IMR-90 (cell line): ENCODE measurements around the gene CDH23. TPM values are rescaled to one million over a fixed set of nuclear protein-coding genes. Genes with fewer than 3 reads are reported as not detected.

Experiments
- ATAC-seq: fragments of 200-7000 bp; cut with Tn5 transposase; 2 replicates; pipeline ENCODE4 v1.9.1; 2020; ENCODE audit warnings: low read depth, mild to moderate bottlenecking, moderate library complexity
- BruUV-seq: library from RNA; stranded (reverse); fragments of 400-500 nt; replicated peaks from 2 replicates; lab custom pipeline; 2021; lab: Mats Ljungman, UMichigan
- CTCF ChIA-PET: fragments of 300-600 bp; formaldehyde crosslinking; extraction: SDS; loops from one replicate; lab custom pipeline; 2021; ENCODE audit warnings: antibody characterized with exemption; lab: Yijun Ruan, JAX
- POLR2A ChIA-PET: fragments of 300-600 bp; sonication (Branson Sonifier 250); formaldehyde crosslinking; loops from one replicate; lab custom pipeline; 2022; ENCODE audit warnings: antibody characterized with exemption; ENCODE audit not compliant: unreplicated experiment; lab: Charles Lee
- DNase-seq: peaks from one replicate; pipeline ENCODE4 v3.0.0; 2013
- H2AFZ ChIP-seq: replicated peaks from 2 replicates; pipeline ENCODE3; 2013; ENCODE audit warnings: low read length, mild to moderate bottlenecking; ENCODE audit not compliant: poor library complexity
- H2AK5ac ChIP-seq: 2 replicates; pipeline ENCODE4 v1.6.1; 2013; ENCODE audit warnings: low read depth, low read length, inconsistent platforms
- H2AK9ac ChIP-seq: replicated peaks from 2 replicates; pipeline ENCODE3; 2013; ENCODE audit warnings: mild to moderate bottlenecking, low read depth, low read length, moderate library complexity; ENCODE audit not compliant: poor library complexity
- H2BK120ac ChIP-seq: 2 replicates; pipeline ENCODE4 v1.6.1; 2013; ENCODE audit warnings: low read depth, low read length, inconsistent platforms
- H2BK15ac ChIP-seq: 3 replicates; pipeline ENCODE4 v1.6.1; 2013; ENCODE audit warnings: low read depth, low read length, inconsistent platforms
- H2BK20ac ChIP-seq: 2 replicates; pipeline ENCODE4 v1.6.1; 2013; ENCODE audit warnings: low read depth, mild to moderate bottlenecking, inconsistent platforms, low read length, moderate library complexity
- H2BK5ac ChIP-seq: 2 replicates; pipeline ENCODE4 v1.6.1; 2013; ENCODE audit warnings: mild to moderate bottlenecking, low read depth, low read length, inconsistent platforms; ENCODE audit not compliant: poor library complexity, severe bottlenecking
- H3K14ac ChIP-seq: replicated peaks from 2 replicates; pipeline ENCODE4 v1.6.1; 2013; ENCODE audit warnings: low read depth, low read length, inconsistent platforms
- H3K18ac ChIP-seq: 2 replicates; pipeline ENCODE4 v1.6.1; 2013; ENCODE audit warnings: low read depth, low read length, control low read depth
- H3K23ac ChIP-seq: 2 replicates; pipeline ENCODE4 v1.6.1; 2013; ENCODE audit warnings: low read depth, low read length, inconsistent platforms
- H3K27ac ChIP-seq: 2 replicates; pipeline ENCODE4 v1.5.1; 2013; ENCODE audit warnings: mild to moderate bottlenecking, control low read depth, low read length; ENCODE audit not compliant: insufficient read depth
- H3K27me3 ChIP-seq: 2 replicates; pipeline ENCODE4 v1.6.1; 2013; ENCODE audit warnings: low read length; ENCODE audit not compliant: control insufficient read depth, insufficient read depth
- H3K36me3 ChIP-seq: 2 replicates; pipeline ENCODE4 v1.6.1; 2013; ENCODE audit warnings: low read length, mixed read lengths; ENCODE audit not compliant: control insufficient read depth, insufficient read depth
- H3K4ac ChIP-seq: 2 replicates; pipeline ENCODE4 v1.6.1; 2013; ENCODE audit warnings: low read depth, low read length, inconsistent platforms
- H3K4me1 ChIP-seq: 2 replicates; pipeline ENCODE4 v1.6.1; 2013; ENCODE audit warnings: low read length, mixed read lengths; ENCODE audit not compliant: control insufficient read depth, insufficient read depth
- H3K4me2 ChIP-seq: 2 replicates; pipeline ENCODE4 v1.6.1; 2013; ENCODE audit warnings: low read depth, mild to moderate bottlenecking, control low read depth, low read length, moderate library complexity
- H3K4me3 ChIP-seq: 2 replicates; pipeline ENCODE4 v1.5.1; 2013; ENCODE audit warnings: low read depth, mild to moderate bottlenecking, control low read depth, low read length, moderate library complexity; ENCODE audit not compliant: insufficient read depth
- H3K56ac ChIP-seq: 2 replicates; pipeline ENCODE4 v1.6.1; 2013; ENCODE audit warnings: low read length, inconsistent platforms; ENCODE audit not compliant: insufficient read depth; ENCODE audit errors: extremely low read depth
- H3K79me1 ChIP-seq, 2 experiments: 2 replicates each; pipeline ENCODE4 v1.6.1; 2013; ENCODE audit warnings: low read length in 2 of 2, inconsistent platforms in 1 of 2, low read depth in 1 of 2
- H3K9ac ChIP-seq: 2 replicates; pipeline ENCODE4 v1.6.1; 2013; ENCODE audit warnings: low read depth, low read length, control low read depth
- H3K9me1 ChIP-seq: 2 replicates; pipeline ENCODE4 v1.6.1; 2013; ENCODE audit warnings: low read length, inconsistent platforms; ENCODE audit not compliant: insufficient read depth
- H3K9me3 ChIP-seq: 2 replicates; pipeline ENCODE4 v1.6.1; 2013; ENCODE audit warnings: low read length; ENCODE audit not compliant: control insufficient read depth, insufficient read depth
- H4K20me1 ChIP-seq: 2 replicates; pipeline ENCODE4 v1.6.1; 2013; ENCODE audit warnings: low read length, inconsistent platforms; ENCODE audit not compliant: insufficient read depth
- H4K5ac ChIP-seq: 2 replicates; pipeline ENCODE4 v1.6.1; 2013; ENCODE audit warnings: mild to moderate bottlenecking, low read depth, low read length, control low read depth
- H4K8ac ChIP-seq, 2 experiments: 2 replicates each; pipeline ENCODE4 v1.6.1; 2013; ENCODE audit warnings: low read depth in 2 of 2, low read length in 2 of 2, control low read depth in 1 of 2, inconsistent platforms in 1 of 2
- H4K91ac ChIP-seq: 2 replicates; pipeline ENCODE4 v1.6.1; 2013; ENCODE audit warnings: low read depth, low read length, inconsistent platforms; ENCODE audit not compliant: insufficient read depth
- CEBPB ChIP-seq: IDR thresholded peaks from 2 replicates; pipeline ENCODE4 v1.6.1; 2012; ENCODE audit warnings: low read depth, low read length, improper control_type of control experiment
- CHD1 ChIP-seq: IDR thresholded peaks from 2 replicates; pipeline ENCODE4 v1.6.1; 2012; ENCODE audit warnings: low read depth, low read length, improper control_type of control experiment
- ELK1 ChIP-seq: fragments of 150-350 bp; IDR thresholded peaks from 2 replicates; pipeline ENCODE4 v1.6.1; 2016; ENCODE audit warnings: low read depth, mild to moderate bottlenecking, low read length, moderate library complexity, borderline replicate concordance
- FOS ChIP-seq: fragments of 150-350 bp; IDR thresholded peaks from 2 replicates; pipeline ENCODE4 v1.6.1; 2016; ENCODE audit warnings: low read depth, low read length
- MAFK ChIP-seq: IDR thresholded peaks from 2 replicates; pipeline ENCODE4 v1.6.1; 2012; ENCODE audit warnings: low read depth, low read length, improper control_type of control experiment
- MAZ ChIP-seq: IDR thresholded peaks from 2 replicates; pipeline ENCODE4 v1.6.1; 2012; ENCODE audit warnings: low read depth, mild to moderate bottlenecking, low read length, improper control_type of control experiment, moderate library complexity, borderline replicate concordance
- MXI1 ChIP-seq: IDR thresholded peaks from 2 replicates; pipeline ENCODE4 v1.6.1; 2012; ENCODE audit warnings: low read depth, mild to moderate bottlenecking, low read length, moderate library complexity, borderline replicate concordance
- NFE2L2 ChIP-seq: fragments of 150-350 bp; IDR thresholded peaks from 2 replicates; pipeline ENCODE4 v1.6.1; 2016; ENCODE audit warnings: low read depth, mild to moderate bottlenecking, low read length
- POLR2A ChIP-seq: IDR thresholded peaks from 2 replicates; pipeline ENCODE4 v1.6.1; 2012; ENCODE audit warnings: mild to moderate bottlenecking, low read depth, low read length
- RAD21 ChIP-seq: IDR thresholded peaks from 2 replicates; pipeline ENCODE4 v1.6.1; 2012; ENCODE audit warnings: low read length, improper control_type of control experiment
- RCOR1 ChIP-seq: IDR thresholded peaks from 2 replicates; pipeline ENCODE4 v1.6.1; 2012; ENCODE audit warnings: mild to moderate bottlenecking, low read length, improper control_type of control experiment; ENCODE audit not compliant: insufficient replicate concordance
- RFX5 ChIP-seq: IDR thresholded peaks from 2 replicates; pipeline ENCODE4 v1.8.0; 2012; ENCODE audit warnings: low read depth, mild to moderate bottlenecking, low read length, moderate library complexity
- SMC3 ChIP-seq: fragments of 150-350 bp; IDR thresholded peaks from 2 replicates; pipeline ENCODE4 v1.6.1; 2016; ENCODE audit warnings: low read depth, mild to moderate bottlenecking, antibody characterized with exemption, low read length, moderate library complexity
- WGBS, 2 experiments: methylation state at CpG; one replicate each; pipeline versions ENCODE4 v1.1.5 to v1.1.7; 2013; ENCODE audit warnings: missing lambda C conversion rate in 2 of 2; ENCODE audit not compliant: insufficient read length in 1 of 2; ENCODE audit errors: extremely low coverage in 2 of 2; 5-methylcytosine and 5-hydroxymethylcytosine counted together
- dilution Hi-C: fragments of 300-500 bp; cut with HindIII; formaldehyde crosslinking; loops from one replicate; pipeline ENCODE4 v1.14.3; 2018; ENCODE audit warnings: low sequenced_read_pairs; ENCODE audit not compliant: unreplicated experiment
- in situ Hi-C: fragments of 300-500 bp; cut with MboI; formaldehyde crosslinking; loops from 3 replicates; pipeline ENCODE4 v1.14.3; 2019; ENCODE audit warnings: low sequenced_read_pairs, inconsistent platforms, mixed read lengths
- intact Hi-C: fragments of 100-400 bp; cut with micrococcal nuclease; formaldehyde crosslinking; loops from 2 replicates; pipeline ENCODE4 v1.10.0; 2022
- polyA plus RNA-seq, 3 experiments: library from polyadenylated mRNA; depleted of rRNA; stranded (reverse); fragments of >200 nt; gene quantifications; 2 replicates each; pipeline ENCODE4 v1.2.3, GENCODE V29; 2012; ENCODE audit warnings: low replicate concordance in 1 of 3
- total RNA-seq: library from RNA; depleted of rRNA; stranded (reverse); fragments of >200 nt; gene quantifications from 2 replicates; pipeline ENCODE4 v1.2.3, GENCODE V29; 2012

CDH23 gene
- total and polyA plus RNA-seq, 2 of the 4 experiments (the other 2 are of a cell fraction) = under 0.01 to 0.03 TPM

- TF ChIP-seq CEBPB (no peak), NFE2L2 (no peak)
Observed at GRCh38 chr10:71396711-71397295, at the start of gene CDH23 (continued).

DNA sequence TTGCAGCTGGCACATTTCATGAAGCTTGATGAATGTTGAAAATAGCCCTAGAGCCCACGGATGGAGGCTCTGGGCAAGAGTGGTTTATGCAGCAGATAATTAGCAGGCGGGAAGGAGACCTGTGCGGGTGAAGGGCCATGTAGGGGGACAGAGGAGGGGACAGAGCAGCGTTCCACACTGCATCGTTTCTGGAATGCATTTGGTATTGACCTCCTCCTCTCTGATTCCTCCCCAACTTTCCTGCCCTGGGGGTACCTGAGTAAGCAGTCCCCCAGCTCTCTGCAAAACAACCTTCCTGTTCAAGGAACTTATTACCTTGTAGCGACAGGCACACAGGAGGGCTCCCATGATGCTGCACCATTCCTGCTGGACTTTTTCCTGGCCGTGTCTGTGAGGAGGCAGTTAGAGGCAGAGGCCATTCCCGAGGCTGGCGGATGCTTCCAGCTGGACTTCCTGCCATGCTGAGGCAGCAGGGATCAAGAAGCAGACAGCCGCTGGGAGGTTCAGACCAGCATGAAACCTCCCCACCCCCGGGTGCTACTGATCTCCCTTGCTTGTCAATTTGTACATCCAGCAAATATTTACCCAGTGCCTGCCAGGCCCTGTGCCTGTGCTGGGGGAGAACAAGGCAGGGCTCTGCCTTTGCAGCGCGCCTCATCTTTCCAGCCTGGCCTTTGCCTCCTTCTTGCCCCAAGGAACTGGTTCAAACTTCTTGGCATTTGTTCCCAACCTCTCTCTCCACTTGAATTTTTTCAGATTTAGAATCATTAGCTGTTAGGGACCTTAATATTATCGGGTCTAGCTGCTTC, 48.9 kb upstream of the CDH23 start:
- Histone ChIP-seq H3K27ac (no peak overlapping the region), H3K4me1 (peaks cover 4% of the 10 kb centered on the region; the same call in 1 of the 2 replicates), H4K91ac (no peak overlapping the region), H3K9me1 (no peaks in the 10 kb centered on the region), H3K14ac (no peak overlapping the region), H3K4me2 (no peak overlapping the region), H2AK5ac (no peak overlapping the region), H3K79me1 (no peaks in the 10 kb centered on the region), H3K4ac (no peak overlapping the region), H3K9me3 (no peaks in the 10 kb centered on the region), H2BK120ac (no peak overlapping the region), H4K20me1 (no peaks in the 10 kb centered on the region), H3K27me3 (peaks cover 19% of the 10 kb centered on the region; the same call in 1 of the 2 replicates), H3K4me3 (no peak overlapping the region), H3K9ac (no peak overlapping the region), H3K56ac (no peak overlapping the region), H3K23ac (no peak overlapping the region), H2BK5ac (no peak overlapping the region), H3K18ac (no peak overlapping the region), H2AFZ (no peak overlapping the region), H4K8ac (no peak overlapping the region), H3K36me3 (no peaks in the 10 kb centered on the region), H4K5ac (no peak overlapping the region), H2BK15ac (no peak overlapping the region), H2BK20ac (no peak overlapping the region), H2AK9ac (peak overlapping the region; percentile 62)
- BruUV-seq = no TSS peak
- DNase-seq = no peak
- TF ChIP-seq MAZ (no peak), MAFK (no peak), POLR2A (no peak), RFX5 (no peak), SMC3 (no peak), CEBPB (no peak), FOS (no peak), RCOR1 (no peak), MXI1 (no peak), ELK1 (no peak), CHD1 (no peak), RAD21 (no peak)
- intact Hi-C loops = no loop called here
- 58% methylated on average over 4 of the region's 14 CpGs; no CpG with 5 or more reads in 1 of the 2 experiments for whole genome bisulfite sequencing, 2 experiments
- dilution Hi-C loops = no loop called here
- no peak for ATAC-seq
- ChIA-PET POLR2A (no interaction called here), CTCF (no interaction called here)
- in situ Hi-C loops = no loop called here
